ENCODE data around the gene LRP6. TPM values are rescaled to one million over a fixed set of nuclear protein-coding genes. Genes with fewer than 3 reads are reported as not detected.
"Not testable (repeated sequence)": the region's sequence is repeated elsewhere in the genome, so short reads cannot be mapped to it uniquely, and the experiment has no call there.

LRP6 gene
- total RNA-seq, 4 donors from 2014 or later: 11.7 to 102 (median 58.9) TPM

DNA sequence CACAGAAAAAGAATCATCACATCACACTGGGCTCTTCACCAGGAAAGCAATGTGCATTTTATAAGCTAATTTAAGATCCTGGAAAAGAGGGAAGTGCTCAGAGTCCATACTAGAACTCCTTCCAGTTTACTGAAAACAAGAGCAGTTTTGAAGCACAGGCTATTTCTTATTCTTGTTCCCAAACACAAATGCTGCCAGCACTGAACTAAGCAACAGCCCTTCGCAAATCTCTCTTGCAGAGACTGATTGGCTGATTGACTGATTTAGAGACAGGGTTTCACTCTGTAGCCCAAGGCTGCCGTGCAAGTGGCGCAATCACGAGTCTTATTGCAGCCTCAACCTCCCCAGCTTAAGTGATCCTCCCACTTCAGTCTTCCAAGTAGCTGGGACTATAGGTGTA is 151.3 kb downstream of the LRP6 start:
- intact Hi-C loops (cut with DNase I; ENCODE audit: low total_unique reads): no loop called here
- no peak overlapping the region for H3K27ac ChIP-seq
- no peaks in the 10 kb centered on the region for H3K9me3 ChIP-seq
- H3K4me1 ChIP-seq: peaks cover 0 to 5% (median 0%) of the 10 kb centered on the region in 4 donors
- no peak for DNase-seq
- peaks cover 0 to 3% (median 0%) of the 10 kb centered on the region in 4 donors for H3K36me3 ChIP-seq
- H3K27me3 ChIP-seq: no peaks in the 10 kb centered on the region
- 91% methylated on average over 4 of the region's 4 CpGs; no CpG with 5 or more reads in 1 of the 2 donors for WGBS, 2 donors (ENCODE audit: low coverage in 1 of 2)
- in situ Hi-C loops (cut with MboI; ENCODE audit: low pct_ligation_motif_present in 1 of 4, low pct_unique_long_range_greater_than_20kb in 1 of 4, low sequenced_read_pairs in 3 of 4): no loop called here
- H3K4me3 ChIP-seq: no peak overlapping the region
- TF ChIP-seq POLR2A (IDR thresholded peaks at IDR 0.05): no peak
- TF ChIP-seq, protein P1, sequence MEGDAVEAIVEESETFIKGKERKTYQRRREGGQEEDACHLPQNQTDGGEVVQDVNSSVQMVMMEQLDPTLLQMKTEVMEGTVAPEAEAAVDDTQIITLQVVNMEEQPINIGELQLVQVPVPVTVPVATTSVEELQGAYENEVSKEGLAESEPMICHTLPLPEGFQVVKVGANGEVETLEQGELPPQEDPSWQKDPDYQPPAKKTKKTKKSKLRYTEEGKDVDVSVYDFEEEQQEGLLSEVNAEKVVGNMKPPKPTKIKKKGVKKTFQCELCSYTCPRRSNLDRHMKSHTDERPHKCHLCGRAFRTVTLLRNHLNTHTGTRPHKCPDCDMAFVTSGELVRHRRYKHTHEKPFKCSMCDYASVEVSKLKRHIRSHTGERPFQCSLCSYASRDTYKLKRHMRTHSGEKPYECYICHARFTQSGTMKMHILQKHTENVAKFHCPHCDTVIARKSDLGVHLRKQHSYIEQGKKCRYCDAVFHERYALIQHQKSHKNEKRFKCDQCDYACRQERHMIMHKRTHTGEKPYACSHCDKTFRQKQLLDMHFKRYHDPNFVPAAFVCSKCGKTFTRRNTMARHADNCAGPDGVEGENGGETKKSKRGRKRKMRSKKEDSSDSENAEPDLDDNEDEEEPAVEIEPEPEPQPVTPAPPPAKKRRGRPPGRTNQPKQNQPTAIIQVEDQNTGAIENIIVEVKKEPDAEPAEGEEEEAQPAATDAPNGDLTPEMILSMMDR (IDR thresholded peaks at IDR 0.05): no peak
- no peak for TF ChIP-seq POLR2AphosphoS5 (IDR thresholded peaks at IDR 0.05)

DNA sequence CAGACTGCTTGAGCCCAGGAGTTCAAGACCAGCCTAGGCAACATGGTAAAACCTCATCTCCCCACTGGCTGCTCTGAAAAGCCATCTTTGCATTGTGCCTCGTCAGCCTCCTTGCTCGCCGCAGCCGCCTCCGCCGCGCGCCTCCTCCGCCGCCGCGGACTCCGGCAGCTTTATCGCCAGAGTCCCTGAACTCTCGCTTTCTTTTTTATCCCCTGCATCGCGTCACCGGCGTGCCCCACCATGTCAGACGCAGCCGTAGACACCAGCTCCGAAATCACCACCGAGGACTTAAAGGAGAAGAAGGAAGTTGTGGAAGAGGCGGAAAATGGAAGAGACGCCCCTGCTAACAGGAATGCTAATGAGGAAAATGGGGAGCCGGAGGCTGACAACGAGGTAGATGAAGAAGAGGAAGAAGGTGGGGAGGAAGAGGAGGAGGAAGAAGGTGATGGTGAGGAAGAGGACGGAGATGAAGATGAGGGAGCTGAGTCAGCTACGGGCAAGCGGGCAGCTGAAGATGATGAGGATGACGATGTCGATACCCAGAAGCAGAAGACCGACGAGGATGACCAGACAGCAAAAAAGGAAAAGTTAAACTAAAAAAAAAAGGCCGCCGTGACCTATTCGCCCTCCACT is 155.8 kb downstream of the LRP6 start:
- H3K27me3 ChIP-seq; in situ Hi-C loops (cut with MboI; ENCODE audit: low pct_ligation_motif_present in 1 of 4, low pct_unique_long_range_greater_than_20kb in 1 of 4, low sequenced_read_pairs in 3 of 4): not testable (repeated sequence)

DNA sequence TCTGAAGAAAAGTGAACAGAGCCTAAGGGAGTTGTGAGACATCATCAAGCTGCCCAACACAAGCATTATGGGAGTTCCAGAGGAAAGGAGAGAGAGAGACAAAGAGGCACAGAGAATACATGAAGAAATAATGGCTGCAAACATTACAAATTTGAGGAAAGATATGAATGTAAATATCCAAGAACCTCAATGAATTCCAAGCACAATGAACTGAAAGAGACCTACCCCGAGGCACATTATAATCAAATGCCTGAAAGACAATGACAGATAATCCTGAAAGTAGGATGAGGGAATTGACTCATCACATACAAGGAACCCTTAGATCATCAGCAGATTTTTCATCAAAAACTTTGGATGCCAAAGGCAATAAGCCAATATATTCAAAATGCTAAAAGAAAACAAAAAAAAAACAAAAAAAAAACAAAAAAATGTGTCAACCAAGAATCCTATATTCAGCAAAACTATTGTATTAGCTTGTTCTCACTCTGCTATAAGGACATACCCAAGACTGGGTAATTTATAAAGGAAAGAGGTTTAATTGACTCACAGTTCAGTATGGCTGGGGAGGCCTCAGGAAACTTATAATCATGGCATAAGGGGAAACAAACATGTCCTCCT is 158.3 kb downstream of the LRP6 start:
- Histone ChIP-seq H3K36me3 (no peaks in the 10 kb centered on the region), H3K9me3 (peaks cover 6 to 13% of the 10 kb centered on the region in 2 donors), H3K4me3 (no peak overlapping the region), H3K27me3 (no peaks in the 10 kb centered on the region), H3K27ac (no peak overlapping the region), H3K4me1 (no peaks in the 10 kb centered on the region)
- TF ChIP-seq POLR2AphosphoS5 (IDR thresholded peaks at IDR 0.05) (no peak), POLR2A (IDR thresholded peaks at IDR 0.05) (no peak), EP300 (IDR thresholded peaks at IDR 0.05; ENCODE audit: low read depth) (no peak)
- TF ChIP-seq, protein P1 (IDR thresholded peaks at IDR 0.05): no peak
- WGBS, 2 donors (ENCODE audit: low coverage in 1 of 2): 71 to 91% methylated on average over 1 of the region's 1 CpG
- intact Hi-C loops (cut with DNase I; ENCODE audit: low total_unique reads) (no loop called here), in situ Hi-C loops (cut with MboI; ENCODE audit: low pct_ligation_motif_present in 1 of 4, low pct_unique_long_range_greater_than_20kb in 1 of 4, low sequenced_read_pairs in 3 of 4) (no loop called here)
- no peak for DNase-seq

More for the DNA sequence above, 155.8 kb downstream of the LRP6 start:
- intact Hi-C loops (cut with DNase I; ENCODE audit: low total_unique reads); DNase-seq; H3K4me3 ChIP-seq; H3K27ac ChIP-seq; H3K36me3 ChIP-seq; H3K4me1 ChIP-seq: not testable (repeated sequence)
- WGBS, 2 donors (ENCODE audit: low coverage in 1 of 2): 88 to 96% methylated on average over 5 to 37 of the region's 37 CpGs
- peaks cover 6 to 13% of the 10 kb centered on the region in 2 donors for H3K9me3 ChIP-seq

DNA sequence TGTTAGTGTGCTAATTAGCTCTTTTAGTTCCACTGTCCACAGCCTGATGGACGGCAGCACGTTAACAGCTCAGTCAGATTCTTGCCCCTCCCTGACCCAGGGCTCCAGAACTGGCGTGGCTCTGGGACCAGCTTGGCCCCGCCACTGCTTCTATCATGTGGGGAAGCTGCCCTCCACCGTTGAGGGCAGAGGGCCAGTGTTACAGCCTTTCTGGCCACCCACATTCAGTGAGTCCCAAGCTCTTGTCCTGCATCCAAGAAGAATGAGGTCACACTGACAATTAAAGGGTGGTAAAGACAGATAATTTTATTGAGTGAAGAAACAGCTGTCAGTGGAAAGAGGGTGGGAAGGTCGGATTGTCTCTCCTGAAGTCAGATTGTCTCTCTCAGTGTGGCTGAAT is 159.2 kb downstream of the LRP6 start:
- WGBS, 2 donors (ENCODE audit: low coverage in 1 of 2): 25 to 77% methylated on average over 2 to 6 of the region's 6 CpGs
- Histone ChIP-seq H3K36me3 (no peaks in the 10 kb centered on the region), H3K9me3 (peaks cover 6 to 13% of the 10 kb centered on the region in 2 donors), H3K4me1 (no peaks in the 10 kb centered on the region), H3K4me3 (no peak overlapping the region), H3K27me3 (no peaks in the 10 kb centered on the region), H3K27ac (no peak overlapping the region)
- DNase-seq: no peak
- in situ Hi-C loops (cut with MboI; ENCODE audit: low pct_ligation_motif_present in 1 of 4, low pct_unique_long_range_greater_than_20kb in 1 of 4, low sequenced_read_pairs in 3 of 4): no loop called here
- intact Hi-C loops (cut with DNase I; ENCODE audit: low total_unique reads): no loop called here
- TF ChIP-seq POLR2A (IDR thresholded peaks at IDR 0.05): no peak
- TF ChIP-seq, protein P1 (IDR thresholded peaks at IDR 0.05): no peak
- TF ChIP-seq EP300 (IDR thresholded peaks at IDR 0.05; ENCODE audit: low read depth): no peak
- TF ChIP-seq POLR2AphosphoS5 (IDR thresholded peaks at IDR 0.05): no peak

All from transverse colon (tissue), 4 donors.